ENCODE results near the gene LRRN2. TPM values are rescaled to one million over a fixed set of nuclear protein-coding genes. Genes with fewer than 3 reads are reported as not detected.
A peak's percentile ranks its signal among the peaks of the same experiment; 100 is the strongest.

LRRN2 gene
- total RNA-seq, 1 donor from 2014 or later = 9.4 TPM

DNA sequence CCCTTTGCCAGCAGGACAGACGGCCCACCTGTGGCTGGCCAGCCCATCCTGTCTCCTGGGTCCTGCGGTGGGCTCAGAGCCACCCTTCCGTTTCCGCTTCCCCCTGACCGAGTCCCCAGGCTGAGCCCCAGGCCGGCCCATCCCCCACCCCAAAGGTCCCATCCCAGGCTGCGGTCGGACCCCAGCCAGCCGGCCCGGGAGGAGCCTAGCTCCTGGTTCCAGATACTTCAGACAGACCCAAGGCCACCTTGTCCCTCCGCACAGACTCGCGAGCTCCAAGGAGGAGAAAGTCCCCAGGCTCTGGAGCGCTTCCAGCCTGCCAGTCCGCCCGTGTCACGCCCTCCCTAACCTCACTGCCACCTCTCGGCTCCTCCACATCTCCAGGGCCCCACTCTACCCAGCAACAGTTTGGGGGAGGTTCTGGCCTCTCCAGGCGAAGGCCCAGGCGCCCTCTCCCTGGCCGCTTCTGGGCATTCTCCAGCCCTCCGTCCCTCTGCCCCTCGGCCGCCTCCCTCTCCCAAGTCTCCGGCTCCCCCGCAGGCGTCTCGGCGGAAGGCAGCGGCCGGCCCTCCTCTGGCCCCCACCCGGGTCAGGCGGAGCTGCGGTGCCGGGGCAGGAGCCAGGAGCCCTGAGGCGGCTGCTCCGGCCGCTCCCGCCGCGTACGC lies 835 bp downstream of the LRRN2 start:
- H3K27me3 Mint-ChIP-seq = peaks cover 55% of the 10 kb centered on the region
- TF ChIP-seq, protein P1, sequence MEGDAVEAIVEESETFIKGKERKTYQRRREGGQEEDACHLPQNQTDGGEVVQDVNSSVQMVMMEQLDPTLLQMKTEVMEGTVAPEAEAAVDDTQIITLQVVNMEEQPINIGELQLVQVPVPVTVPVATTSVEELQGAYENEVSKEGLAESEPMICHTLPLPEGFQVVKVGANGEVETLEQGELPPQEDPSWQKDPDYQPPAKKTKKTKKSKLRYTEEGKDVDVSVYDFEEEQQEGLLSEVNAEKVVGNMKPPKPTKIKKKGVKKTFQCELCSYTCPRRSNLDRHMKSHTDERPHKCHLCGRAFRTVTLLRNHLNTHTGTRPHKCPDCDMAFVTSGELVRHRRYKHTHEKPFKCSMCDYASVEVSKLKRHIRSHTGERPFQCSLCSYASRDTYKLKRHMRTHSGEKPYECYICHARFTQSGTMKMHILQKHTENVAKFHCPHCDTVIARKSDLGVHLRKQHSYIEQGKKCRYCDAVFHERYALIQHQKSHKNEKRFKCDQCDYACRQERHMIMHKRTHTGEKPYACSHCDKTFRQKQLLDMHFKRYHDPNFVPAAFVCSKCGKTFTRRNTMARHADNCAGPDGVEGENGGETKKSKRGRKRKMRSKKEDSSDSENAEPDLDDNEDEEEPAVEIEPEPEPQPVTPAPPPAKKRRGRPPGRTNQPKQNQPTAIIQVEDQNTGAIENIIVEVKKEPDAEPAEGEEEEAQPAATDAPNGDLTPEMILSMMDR (IDR thresholded peaks at IDR 0.05; ENCODE audit: unreplicated experiment) = no peak
- no peaks in the 10 kb centered on the region for H3K9me3 Mint-ChIP-seq (ENCODE audit: low read depth)
- H3K27ac Mint-ChIP-seq = peak overlapping the region; percentile 73
- H3K4me3 Mint-ChIP-seq (ENCODE audit: low read depth) = peak overlapping the region; percentile 86
- peaks cover 6% of the 10 kb centered on the region for H3K4me1 Mint-ChIP-seq (ENCODE audit: low read depth)
- peak; percentile 20 for DNase-seq (ENCODE audit: low spot score, unreplicated experiment)
- peaks cover 2% of the 10 kb centered on the region for H3K36me3 Mint-ChIP-seq (ENCODE audit: insufficient read depth)

DNA sequence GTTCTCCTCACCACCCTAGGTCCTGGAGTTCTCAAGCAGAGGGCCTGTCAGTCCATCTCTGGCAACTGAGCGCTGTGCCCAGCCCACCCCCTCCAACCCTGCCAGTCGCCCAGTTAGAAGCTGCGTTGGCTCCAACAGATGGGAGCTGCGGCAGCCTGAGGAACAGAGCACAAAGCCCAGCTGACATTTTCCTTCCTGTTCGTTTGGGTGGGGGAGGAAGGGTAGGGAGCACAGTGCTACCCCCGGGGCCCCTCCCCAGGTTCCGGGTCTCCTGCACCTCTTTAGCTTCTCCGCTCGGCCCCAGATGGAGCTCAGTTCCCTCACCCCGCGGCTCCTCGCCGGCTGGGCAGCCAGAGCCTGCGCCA lies 1.4 kb downstream of the LRRN2 start:
- Mint-ChIP-seq H3K4me1 (ENCODE audit: low read depth) (peaks cover 6% of the 10 kb centered on the region), H3K9me3 (ENCODE audit: low read depth) (no peaks in the 10 kb centered on the region), H3K27ac (peak overlapping the region; percentile 73), H3K36me3 (ENCODE audit: insufficient read depth) (peaks cover 2% of the 10 kb centered on the region), H3K27me3 (peaks cover 56% of the 10 kb centered on the region), H3K4me3 (ENCODE audit: low read depth) (peak overlapping the region; percentile 86)
- no peak for DNase-seq (ENCODE audit: low spot score, unreplicated experiment)
- TF ChIP-seq, protein P1 (IDR thresholded peaks at IDR 0.05; ENCODE audit: unreplicated experiment) = no peak

DNA sequence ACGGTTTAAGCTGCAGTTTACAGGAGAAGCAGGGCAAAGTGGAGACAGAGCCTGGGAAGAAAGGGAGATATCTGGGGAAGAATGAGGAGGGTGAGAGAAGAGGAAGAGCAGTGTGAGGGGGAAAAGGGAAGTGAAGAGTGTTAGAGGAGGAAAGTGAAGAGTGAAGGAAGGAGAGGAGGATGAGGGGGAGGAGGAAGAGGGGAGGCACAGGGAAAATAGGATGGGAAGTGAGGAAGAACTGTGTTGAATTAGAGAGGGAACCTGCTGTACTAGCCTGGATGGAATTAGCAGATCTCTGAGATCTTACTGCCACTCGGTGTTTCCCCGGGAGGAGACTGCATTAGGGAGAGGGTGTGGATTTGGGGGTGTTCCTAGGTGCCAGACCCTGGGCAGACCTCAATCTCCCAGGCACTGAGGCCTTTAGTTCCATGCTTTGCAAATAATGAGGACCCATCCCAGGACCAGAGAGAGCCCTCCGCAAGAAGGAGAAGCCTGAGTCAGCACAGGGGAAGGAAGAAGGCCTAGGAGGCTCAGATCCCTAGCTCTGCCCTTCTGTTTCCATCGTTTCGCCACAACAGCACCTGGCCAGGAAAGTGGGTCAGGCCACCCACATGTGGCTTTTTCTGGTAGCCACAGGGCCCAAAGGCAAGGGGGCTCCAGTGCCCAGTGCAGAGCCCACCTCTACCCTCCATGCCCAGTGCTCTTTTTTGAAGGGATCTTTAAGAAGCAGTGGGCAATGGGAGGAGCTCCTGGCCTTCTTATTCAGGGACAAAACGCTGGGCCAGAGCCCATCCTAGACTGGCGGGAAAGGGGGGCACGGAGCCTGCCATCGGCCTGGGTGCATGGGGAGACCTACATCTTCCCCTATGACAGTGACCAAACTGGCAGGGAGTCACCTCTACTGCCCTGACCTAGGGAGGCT lies 2.0 kb downstream of the LRRN2 start:
- Mint-ChIP-seq H3K9me3 (ENCODE audit: low read depth) (no peaks in the 10 kb centered on the region), H3K4me1 (ENCODE audit: low read depth) (peaks cover 6% of the 10 kb centered on the region), H3K4me3 (ENCODE audit: low read depth) (peak overlapping the region; percentile 86), H3K27me3 (peaks cover 53% of the 10 kb centered on the region), H3K27ac (no peak overlapping the region), H3K36me3 (ENCODE audit: insufficient read depth) (peaks cover 2% of the 10 kb centered on the region)
- DNase-seq (ENCODE audit: low spot score, unreplicated experiment) = no peak
- TF ChIP-seq, protein P1 (IDR thresholded peaks at IDR 0.05; ENCODE audit: unreplicated experiment) = no peak

DNA sequence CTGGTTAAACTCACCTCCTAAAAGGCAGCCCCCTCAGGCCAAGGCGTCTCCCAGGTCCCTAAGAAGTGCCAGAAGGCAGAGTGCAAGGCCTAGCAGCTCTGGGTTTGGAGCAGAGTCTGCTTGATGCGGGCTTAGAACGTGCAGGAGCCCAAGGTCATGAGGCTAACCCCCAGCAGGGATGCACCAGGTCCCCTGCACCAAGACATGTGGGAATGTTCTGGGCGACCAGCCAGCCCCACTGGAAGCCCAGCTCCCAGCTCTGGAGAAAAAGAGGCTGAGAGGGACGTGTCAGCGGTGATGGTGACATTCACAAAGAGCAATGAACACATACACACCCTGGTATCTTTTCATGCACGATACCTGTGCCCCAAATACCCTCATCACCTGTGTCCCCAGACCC lies 5.1 kb downstream of the LRRN2 start:
- peaks cover 25% of the 10 kb centered on the region for H3K27me3 Mint-ChIP-seq
- H3K4me1 Mint-ChIP-seq (ENCODE audit: low read depth) = peaks cover 3% of the 10 kb centered on the region
- H3K36me3 Mint-ChIP-seq (ENCODE audit: insufficient read depth) = peaks cover 2% of the 10 kb centered on the region
- TF ChIP-seq, protein P1 (IDR thresholded peaks at IDR 0.05; ENCODE audit: unreplicated experiment) = no peak
- no peak overlapping the region for H3K27ac Mint-ChIP-seq
- H3K4me3 Mint-ChIP-seq (ENCODE audit: low read depth) = no peak overlapping the region
- H3K9me3 Mint-ChIP-seq (ENCODE audit: low read depth) = no peaks in the 10 kb centered on the region
- no peak for DNase-seq (ENCODE audit: low spot score, unreplicated experiment)

DNA sequence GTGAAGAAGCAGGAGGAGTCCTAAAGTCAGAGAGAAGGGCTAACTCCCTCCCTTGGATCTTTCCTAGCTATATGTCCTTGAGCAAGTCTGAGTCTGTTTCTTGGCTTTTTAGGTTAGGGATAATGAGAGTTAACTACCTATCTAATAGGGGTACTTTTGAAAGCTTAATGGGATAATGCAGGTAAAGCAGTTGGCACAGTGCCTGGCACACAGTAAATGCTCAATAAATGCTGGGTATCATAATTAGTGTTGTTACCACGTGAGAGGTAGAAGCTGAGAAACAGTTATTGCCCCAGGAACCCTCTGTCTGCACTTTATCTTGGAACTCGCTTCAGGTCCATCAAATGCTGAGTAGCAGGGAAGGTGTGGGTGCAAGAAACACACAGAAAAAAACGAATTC lies 5.5 kb downstream of the LRRN2 start:
- no peak overlapping the region for H3K27ac Mint-ChIP-seq
- TF ChIP-seq, protein P1 (IDR thresholded peaks at IDR 0.05; ENCODE audit: unreplicated experiment) = no peak
- H3K4me3 Mint-ChIP-seq (ENCODE audit: low read depth) = no peak overlapping the region
- peaks cover 25% of the 10 kb centered on the region for H3K27me3 Mint-ChIP-seq
- no peak for DNase-seq (ENCODE audit: low spot score, unreplicated experiment)
- peaks cover 3% of the 10 kb centered on the region for H3K4me1 Mint-ChIP-seq (ENCODE audit: low read depth)
- H3K36me3 Mint-ChIP-seq (ENCODE audit: insufficient read depth) = peaks cover 2% of the 10 kb centered on the region
- H3K9me3 Mint-ChIP-seq (ENCODE audit: low read depth) = no peaks in the 10 kb centered on the region

All from progenitor cell of endocrine pancreas (in vitro differentiated cells).